GM21360 (cell line): Measurements from ENCODE around the gene TCEA2.

Experiments
- ATAC-seq: cut with Tn5 transposase; IDR thresholded peaks from one replicate; pipeline ENCODE4 v1.9.1; 2021; ENCODE audit warnings: mild to moderate bottlenecking, moderate library complexity; ENCODE audit not compliant: unreplicated experiment

The TCEA2 gene

DNA sequence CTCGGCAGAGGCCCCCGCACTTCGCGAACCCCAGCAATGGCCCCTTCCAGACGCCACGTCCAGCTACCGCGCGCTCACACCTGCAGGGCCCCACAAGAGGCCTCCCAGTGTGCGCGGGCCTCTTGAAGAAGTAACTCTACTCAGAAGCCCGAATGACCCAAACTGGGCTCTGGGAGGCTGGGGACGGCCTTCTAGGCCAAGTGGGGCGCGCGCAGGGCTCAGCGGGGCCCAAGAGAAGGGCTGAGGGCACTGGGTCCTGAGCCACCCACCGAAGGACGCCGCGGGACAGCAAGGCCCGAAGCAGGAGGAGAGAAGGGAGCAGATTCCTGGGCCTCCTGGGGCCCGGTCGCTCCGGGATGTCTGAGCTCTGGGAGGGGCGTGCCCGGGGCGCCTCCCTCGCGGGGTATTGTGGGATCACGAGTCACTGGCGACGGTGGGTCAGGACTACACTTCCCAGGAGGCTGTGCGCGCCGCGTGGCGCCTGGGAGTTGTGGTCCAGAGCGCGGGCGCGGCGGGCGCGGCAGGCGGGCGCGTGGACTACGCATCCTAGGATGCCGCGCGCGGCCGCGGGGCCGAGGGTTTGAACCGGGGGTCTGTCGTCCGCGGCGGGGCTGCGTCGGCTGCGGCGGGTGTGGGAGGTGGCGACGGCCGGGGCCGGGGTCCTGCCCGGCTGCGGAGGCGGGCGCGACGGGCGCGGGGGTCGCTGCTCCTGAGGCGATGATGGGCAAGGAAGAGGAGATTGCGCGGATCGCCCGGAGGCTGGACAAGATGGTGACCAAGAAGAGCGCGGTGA, at the start of gene TCEA2:
Gene TCEA2 (plus strand): TSS at position 603 of the 793 bp plus-strand sequence. CDS start 115 bp downstream, at position 718.
- ATAC-seq: peak; percentile 68

DNA sequence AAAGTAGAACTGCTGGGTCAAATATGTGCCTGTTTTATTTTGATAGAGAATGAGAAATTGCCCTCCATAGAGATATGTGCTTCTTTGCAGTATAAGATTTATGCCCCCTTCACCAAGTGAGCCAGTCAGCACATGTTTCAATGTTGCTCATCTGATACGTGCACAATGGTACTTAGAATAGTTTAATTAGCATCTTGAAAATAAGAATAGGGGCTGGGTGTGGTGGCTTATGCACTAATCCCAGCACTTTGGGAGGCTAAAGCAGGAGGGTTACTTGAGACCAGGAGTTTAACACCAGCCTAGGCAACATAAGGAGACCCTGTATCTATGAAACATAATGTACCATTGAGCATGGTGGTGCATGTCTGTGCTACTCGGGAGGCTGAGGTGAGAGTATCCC, 47.4 kb upstream of the TCEA2 start:
- no peak for ATAC-seq

DNA sequence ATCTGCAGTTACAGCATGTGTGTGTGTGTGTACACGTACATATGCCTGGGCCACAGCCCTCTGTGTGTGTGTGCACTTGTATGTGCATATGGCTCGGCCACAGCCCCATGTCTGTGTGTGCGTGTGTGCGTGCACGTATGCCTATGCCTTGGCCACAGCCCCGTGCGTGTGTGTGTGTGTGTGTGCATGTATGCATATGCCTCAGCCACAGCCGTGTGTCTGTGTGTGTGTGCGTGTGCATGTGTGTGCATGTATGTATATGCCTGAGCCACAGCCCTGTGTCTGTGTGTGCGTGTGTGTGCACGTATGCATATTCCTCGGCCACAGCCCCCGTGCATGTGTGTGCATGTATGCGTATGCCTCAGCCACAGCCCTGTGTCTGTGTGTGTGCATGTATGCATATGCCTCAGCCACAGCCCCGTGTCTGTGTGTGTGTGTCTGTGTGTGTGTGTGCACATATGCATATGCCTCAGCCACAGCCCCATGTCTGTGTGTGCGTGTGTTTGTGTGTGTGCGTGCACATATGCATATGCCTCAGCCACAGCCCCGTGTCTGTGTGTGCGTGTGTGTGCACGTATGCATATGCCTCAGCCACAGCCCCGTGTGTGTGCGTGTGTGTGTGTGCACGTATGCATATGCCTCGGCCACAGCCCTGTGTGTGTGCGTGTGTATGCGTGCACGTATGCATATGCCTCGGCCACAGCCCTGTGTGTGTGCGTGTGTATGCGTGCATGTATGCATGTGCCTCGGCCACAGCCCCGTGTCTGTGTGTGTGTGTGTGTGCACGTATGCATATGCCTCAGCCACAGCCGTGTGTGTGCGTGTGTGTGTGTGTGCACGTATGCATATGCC, 41.6 kb upstream of the TCEA2 start:
- no peak for ATAC-seq

DNA sequence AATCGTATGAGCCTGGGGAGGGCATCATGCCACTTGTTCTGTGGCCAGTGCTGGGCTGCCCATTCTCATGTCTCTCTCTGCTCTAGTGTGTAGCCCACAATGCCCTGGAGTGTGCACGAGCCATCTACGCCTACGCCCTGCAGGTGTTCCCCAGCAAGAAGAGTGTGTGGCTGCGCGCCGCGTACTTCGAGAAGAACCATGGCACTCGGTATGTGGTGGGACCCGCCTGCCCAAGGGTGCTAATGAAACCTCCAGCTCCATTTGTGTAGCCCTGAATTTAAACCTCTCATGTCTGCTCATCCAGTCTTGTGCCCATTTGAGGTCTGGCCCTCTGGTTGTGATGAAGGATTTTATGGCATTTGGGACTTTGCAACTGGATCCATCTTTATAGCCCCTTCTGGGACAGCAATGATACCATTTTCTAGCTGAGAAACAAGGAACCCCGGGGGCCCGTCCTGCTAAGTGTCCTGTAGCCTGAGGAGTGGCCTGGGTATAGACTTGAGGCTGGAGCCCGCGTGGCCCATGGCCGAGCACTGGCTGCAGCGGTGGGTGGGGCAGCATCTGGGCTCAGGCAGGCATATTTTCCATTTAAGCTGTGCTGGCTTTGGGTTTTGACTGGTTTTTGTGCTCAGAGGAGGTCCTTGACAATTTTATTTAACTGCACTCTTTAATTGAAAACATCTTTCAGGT, 40.2 kb upstream of the TCEA2 start:
- no peak for ATAC-seq

DNA sequence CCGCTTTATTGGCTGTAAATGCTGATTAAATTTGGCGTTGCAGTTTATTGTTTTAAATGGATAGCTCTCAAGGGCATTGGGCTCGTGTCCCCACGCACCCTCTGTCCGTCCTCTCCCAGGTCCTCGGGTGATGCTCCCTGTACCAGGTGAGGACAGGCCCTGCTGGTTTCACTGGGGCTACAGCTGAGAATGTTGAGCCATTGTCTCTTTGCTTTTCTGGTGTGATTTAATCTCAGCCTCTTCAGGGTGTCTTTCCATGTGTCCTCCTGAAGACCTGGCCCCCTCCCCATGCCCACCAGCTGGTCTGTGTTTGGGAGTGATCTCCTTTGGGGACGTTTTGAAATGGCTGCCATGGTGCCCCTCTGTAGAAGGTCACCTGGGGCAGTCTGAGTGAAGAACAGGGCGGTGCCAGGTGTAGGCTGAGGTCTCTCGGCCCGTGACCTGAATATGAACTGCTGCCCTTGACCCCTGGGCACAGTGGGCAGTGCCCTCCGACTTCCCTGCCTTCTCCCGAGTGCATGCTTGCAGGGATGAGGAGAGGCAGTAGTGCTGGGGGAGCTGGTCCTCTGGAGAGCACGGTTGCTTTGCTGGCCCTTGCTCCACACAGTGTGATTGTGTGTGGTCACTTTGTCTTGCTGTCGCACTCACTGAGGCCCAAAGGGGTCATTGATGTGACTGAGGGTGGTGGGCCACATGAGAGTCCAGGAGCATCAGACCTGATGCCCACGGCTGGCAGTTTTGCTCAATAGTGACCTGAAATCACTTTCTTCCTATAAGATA, 39.4 kb upstream of the TCEA2 start:
- ATAC-seq: no peak

DNA sequence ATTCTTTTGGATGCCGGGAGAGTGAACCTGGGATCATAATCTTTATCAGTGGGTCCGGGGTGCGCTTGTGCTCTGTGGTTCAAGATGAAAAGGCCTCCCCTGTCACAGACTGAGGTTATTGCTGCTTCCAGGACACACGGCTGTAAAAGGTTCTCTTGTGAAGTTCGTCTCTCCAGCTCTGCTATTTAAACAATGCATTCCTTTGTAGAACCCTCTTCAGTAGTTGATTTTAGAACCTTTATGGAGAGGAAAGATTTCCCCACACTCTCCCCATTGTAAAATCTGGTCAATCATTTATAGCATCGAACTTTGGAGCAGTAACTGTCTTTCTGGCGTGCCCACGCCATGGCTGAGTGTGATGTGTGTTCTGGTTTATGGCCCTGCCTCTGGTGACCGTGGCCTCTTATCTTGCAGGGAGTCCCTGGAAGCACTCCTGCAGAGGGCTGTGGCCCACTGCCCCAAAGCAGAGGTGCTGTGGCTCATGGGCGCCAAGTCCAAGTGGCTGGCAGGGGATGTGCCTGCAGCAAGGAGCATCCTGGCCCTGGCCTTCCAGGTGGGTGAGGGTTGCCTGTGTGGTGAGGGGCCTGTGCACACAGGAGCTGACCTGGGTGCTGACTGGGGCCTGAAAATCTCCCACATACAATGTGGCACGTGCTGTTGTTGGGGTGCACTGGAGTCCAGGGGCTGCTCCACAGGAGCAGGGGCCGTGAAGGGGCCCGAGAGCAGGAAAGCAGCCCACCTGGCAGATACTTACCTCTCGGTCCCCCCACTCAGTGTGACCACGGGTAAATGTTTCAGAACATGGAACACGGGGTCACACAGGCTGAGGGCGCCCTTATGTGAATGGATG, 38.6 kb upstream of the TCEA2 start:
- ATAC-seq: no peak

DNA sequence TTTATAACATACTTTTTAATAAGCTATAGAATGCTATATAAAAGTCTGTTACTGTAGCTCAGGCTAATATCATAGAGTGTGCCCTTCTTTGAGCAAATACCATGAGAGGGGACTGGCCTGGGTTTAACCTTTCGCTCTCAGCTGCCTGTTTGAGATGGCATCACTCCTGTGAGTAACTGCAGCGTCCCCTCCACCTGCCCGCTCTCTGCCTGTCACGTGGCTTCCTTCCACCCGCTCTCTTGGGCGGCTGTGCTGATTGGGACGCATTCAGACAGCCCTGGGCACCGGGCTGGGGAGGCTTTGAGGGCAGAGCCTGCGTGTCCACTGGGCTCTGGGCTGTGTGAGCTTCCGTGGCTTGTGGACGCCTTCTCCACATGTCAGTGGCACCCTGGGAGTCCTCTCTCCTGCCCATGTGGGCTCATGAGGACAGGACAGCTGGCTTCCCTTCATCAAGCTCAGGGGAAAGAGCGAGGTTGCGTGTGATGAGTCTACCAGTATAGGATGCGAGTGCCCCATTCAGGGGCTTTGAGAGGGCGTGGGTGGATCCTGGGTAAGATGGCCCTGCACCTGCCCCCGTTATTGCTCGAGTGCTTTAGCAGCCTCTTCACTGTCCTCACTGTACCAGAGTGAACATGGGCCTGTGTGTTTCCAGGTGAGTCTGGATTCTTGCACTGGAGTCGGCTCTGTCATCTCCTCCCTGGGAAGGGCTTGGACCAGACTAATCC, 37.7 kb upstream of the TCEA2 start:
- ATAC-seq: no peak

DNA sequence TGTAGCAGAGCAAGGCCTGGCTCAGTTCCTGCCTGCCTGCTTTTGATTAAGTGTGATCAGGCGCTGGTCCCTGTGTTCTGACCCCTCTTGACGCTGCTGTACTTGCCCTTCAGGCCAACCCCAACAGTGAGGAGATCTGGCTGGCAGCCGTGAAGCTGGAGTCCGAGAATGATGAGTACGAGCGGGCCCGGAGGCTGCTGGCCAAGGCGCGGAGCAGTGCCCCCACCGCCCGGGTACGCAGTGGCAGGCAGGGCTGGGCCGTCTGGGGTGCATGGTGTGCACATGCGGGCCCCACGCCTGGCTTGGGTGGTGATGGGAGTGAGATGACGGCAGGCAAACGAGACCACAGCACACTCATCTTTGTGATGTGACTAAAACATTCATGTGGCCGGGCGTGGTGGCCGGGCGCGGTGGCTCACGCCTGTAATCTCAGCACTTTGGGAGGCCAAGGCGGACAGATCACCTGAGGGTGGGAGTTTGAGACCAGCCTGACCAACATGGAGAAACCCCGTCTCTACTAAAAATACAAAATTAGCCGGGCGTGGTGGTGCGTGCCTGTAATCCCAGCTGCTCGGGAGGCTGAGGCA, 37.1 kb upstream of the TCEA2 start:
- no peak for ATAC-seq

DNA sequence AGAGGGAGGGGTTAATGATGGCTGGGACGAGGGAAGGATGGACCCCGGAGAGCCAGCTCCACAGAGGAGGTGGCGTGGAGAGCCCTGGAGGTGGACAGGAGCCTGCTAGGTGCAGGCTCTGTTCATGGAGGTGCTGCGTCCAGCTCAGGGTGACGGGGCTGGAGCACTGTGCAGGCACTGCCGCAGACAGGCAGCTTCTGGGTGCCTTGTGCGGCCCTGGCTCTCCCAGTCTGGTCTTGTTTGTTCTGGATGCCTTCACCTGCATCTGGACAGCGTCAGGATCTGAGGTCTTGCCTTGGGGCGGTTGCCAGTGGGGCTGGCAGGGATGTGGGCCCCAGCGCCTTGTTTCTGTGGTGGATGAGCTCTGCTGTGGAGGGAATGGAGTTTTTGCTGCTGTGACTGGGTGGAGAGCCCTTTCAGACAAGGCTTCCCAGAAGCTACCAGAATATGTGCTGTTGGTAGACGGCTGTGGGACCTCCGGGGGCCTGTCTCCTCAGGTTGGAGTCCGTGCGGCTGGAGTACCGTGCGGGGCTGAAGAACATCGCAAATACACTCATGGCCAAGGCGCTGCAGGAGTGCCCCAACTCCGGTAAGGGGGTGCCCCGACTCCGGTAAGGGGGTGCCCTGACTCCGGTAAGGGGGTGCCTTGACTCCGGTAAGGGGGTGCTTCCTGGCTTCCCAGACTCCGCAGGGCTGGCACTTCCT, 34.9 kb upstream of the TCEA2 start:
- no peak for ATAC-seq

DNA sequence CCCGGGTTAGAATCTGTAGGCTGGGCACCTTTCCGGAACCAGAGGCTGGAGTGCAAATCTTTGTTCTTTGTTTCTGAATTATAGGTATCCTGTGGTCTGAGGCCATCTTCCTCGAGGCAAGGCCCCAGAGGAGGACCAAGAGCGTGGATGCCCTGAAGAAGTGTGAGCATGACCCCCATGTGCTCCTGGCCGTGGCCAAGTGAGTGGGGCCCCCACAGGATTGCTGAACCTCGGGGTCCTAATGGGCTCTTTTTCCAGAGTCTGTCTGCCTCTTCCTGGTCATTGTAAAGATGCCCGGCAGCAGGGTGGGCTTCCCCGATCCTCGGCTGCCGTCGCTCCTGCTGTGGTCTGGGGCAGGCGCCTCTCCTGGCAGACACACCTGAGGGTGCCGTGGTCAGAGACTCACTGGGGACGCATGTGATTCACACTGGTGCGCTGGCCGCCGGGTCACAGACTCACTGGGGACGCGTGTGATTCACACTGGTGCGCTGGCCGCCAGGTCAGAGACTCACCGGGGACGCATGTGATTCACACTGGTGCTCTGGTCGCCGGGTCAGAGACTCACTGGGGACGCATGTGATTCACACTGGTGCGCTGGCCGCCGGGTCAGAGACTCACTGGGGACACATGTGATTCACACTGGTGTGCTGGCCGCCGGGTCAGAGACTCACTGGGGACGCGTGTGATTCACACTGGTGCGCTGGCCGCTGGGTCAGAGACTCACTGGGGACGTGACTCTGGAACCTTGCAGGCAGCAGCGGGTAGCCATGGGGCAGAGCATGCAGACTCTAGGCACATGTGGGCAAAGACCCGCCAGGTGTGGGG, 33.5 kb upstream of the TCEA2 start:
- ATAC-seq: no peak

DNA sequence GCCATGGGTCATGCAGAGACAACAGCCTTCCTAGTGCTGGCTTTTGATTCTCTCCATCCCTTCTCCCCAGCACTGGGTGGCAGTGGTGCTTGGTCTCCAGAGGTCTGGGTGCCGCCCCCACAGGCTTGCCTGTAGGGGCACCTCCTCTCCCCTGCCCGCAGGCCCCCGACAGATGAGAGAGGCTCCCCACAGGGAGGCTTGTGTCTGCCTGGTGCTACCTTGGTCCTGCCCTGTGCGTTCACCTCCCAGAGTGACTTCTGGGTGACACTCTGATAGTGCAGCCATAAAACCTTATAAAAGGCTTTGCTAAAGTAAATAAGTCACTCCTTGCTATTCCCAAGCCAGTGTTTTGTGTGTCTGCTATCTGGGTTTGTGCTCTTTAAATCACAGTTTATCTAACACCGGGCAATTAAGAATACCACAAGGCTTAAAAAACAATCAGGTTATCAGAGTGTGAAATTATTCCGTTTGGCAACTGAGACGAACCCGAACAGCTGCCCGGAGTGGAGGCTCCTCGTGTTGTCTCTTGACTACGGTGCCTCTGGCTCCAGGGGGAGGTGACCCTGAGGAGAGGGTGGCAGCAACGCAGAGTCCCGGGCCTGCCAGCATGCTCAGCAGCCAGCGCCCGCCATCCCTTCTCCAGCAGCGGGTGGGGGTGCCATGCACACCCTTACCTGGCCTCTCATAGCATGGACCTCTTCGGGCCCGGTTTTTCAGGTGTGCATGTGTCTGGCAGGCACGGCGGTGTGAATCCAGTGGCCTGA, 32.4 kb upstream of the TCEA2 start:
- no peak for ATAC-seq

DNA sequence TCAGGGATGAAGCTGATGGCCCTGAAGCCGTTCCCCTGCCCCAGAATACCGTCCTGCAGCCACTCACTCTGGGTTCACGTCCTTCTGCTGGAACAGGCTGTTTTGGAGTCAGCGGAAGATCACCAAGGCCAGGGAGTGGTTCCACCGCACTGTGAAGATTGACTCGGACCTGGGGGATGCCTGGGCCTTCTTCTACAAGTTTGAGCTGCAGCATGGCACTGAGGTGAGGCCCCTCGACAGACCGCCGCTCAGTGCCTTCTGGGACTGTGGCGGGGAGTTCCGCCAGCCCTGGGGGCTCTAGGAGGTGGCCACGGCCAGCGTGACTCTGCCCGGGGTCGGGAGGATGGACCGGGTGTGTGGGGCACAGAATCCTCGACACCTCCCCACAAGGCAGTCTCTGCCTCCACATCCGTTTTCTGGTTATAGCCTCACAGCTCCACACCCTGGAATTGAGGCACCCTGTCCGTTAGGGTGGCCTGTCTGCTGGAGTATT, 31.1 kb upstream of the TCEA2 start:
- ATAC-seq: no peak

DNA sequence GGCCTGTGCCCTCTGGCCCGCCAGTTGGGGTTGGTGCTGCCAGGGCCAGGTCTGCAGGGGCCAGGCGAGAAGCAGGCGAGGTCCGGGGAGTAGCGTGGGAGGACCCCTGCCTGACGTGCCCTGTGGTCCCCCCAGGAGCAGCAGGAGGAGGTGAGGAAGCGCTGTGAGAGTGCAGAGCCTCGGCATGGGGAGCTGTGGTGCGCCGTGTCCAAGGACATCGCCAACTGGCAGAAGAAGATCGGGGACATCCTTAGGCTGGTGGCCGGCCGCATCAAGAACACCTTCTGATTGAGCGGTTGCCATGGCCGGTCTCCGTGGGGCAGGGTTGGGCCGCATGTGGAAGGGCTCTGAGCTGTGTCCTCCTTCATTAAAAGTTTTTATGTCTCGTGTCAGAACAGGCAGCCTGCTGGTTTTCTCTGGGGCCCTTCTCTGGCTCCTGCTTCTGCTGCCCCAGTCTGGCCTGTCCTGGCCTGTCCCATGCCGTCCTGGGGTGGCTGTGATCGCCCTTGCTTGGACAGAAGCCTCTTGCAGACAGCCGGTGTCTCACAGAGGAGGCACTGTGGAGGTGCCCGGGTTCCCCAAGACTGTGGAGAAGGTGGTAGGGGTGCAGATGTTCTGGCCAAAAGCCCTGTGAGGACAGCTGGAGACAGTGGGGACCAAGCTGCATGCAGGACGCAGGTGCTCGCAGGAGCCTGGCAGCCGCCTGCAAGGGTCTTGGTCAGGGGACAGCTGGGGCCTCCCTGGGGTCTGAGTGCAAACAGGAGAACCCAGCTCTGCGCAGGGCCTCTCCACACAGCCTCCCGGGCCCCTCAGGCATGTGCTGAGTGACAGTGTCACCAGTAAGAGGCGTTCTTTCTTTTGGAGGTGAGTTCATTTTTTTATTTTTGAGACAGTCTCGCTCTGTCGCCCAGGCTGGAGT, 30.0 kb upstream of the TCEA2 start:
- no peak for ATAC-seq

DNA sequence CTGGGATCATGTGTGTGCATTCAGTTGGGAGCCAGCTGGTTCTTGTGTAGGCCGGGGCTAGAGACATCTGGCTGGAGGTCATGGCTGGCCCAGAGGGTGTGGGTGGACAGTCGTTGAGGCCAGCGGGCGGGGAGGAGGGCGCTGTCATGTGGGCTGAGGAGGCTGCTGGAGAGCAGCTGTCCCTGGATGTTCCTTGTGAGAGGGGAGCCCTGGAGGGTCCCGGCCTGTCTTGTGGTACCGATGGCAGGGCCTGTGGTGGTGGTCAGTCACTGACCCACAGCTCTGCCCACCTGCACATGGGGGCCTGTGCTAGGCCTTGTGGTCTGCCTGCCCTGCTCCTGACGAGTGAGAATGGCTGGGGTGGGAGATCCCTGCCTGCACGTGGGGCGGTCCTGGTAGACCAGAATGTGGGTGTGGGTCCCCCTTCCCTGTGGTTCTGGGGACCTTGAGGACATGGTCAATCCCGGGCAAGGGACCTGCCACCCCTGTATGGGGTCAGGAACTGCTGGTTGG, 29.0 kb upstream of the TCEA2 start:
- no peak for ATAC-seq
